Prostate gland (tissue), 2 donors: Measurements from ENCODE around the gene TOMM5. TPM values are rescaled to one million over a fixed set of nuclear protein-coding genes. Genes with fewer than 3 reads are reported as not detected.

ENCODE experiments used
- DNase-seq: peaks from one replicate; pipeline ENCODE4 v3.0.0-alpha.2; 2019; ENCODE audit warnings: low spot score
- H3K27ac ChIP-seq, 2 donors: fragments of 200-600 bp; sonication (generic); 2 replicates each; pipeline ENCODE4 v1.5.1; 2017 to 2019
- H3K27me3 ChIP-seq: fragments of 200-600 bp; sonication (generic); replicated peaks from 2 replicates; pipeline ENCODE4 v1.5.1; 2019; ENCODE audit not compliant: insufficient read depth
- H3K36me3 ChIP-seq, 2 donors: fragments of 200-600 bp; sonication (generic); 1 replicate in 1 of 2; 2 replicates in 1 of 2; pipeline versions ENCODE4 v1.5.1 to v1.8.1; 2017 to 2019
- H3K4me1 ChIP-seq: fragments of 200-600 bp; sonication (generic); replicated peaks from 2 replicates; pipeline ENCODE4 v1.5.1; 2019
- H3K4me3 ChIP-seq, 2 donors: fragments of 200-600 bp; sonication (generic); 2 replicates each; pipeline ENCODE4 v1.5.1; 2017 to 2019
- H3K9me3 ChIP-seq: fragments of 200-600 bp; sonication (generic); 2 replicates; pipeline ENCODE4 v1.5.1; 2017
- CTCF ChIP-seq, 4 experiments: fragments of 200-600 bp in 2 of 4; fragments of 450-650 bp in 2 of 4; sonication (generic) in 2 of 4; IDR thresholded peaks; 1 replicate in 3 of 4; 2 replicates in 1 of 4; pipeline ENCODE4 v1.5.1; 2016 to 2019; ENCODE audit warnings: antibody characterized with exemption in 4 of 4, mild to moderate bottlenecking in 2 of 4, moderate library complexity in 2 of 4
- POLR2A ChIP-seq: fragments of 450-650 bp; IDR thresholded peaks from one replicate; pipeline ENCODE4 v1.6.1; 2016; ENCODE audit warnings: antibody characterized with exemption, mild to moderate bottlenecking
- POLR2AphosphoS5 ChIP-seq: sonication (generic); formaldehyde crosslinking; IDR thresholded peaks from one replicate; pipeline ENCODE4 v1.6.1; 2017; ENCODE audit warnings: antibody characterized with exemption
- WGBS: methylation state at CpG from one replicate; pipeline ENCODE4 v1.1.5; 2018; 5-methylcytosine and 5-hydroxymethylcytosine counted together
- intact Hi-C: fragments of 100-400 bp; cut with DNase I; formaldehyde crosslinking; loops from one replicate; pipeline ENCODE4 v1.14.2; 2022
- total RNA-seq, 2 donors: library from RNA; depleted of rRNA; stranded (reverse); fragments of >200 nt; gene quantifications; one replicate each; pipeline ENCODE4 v1.1.0, GENCODE V29; 2016

Gene TOMM5
- total RNA-seq, 2 donors from 2014 or later = 81.2 to 82.8 TPM

- no peaks in the 10 kb centered on the region for H3K36me3 ChIP-seq
- intact Hi-C loops = no loop called here
- H3K27me3 ChIP-seq = no peaks in the 10 kb centered on the region
- no peak overlapping the region for H3K27ac ChIP-seq
- TF ChIP-seq POLR2AphosphoS5 = no peak
- no peak for TF ChIP-seq CTCF (IDR thresholded peaks at IDR 0.05)
- TF ChIP-seq POLR2A = no peak
- H3K4me1 ChIP-seq = no peaks in the 10 kb centered on the region
- no peaks in the 10 kb centered on the region for H3K9me3 ChIP-seq
- DNase-seq = no peak
- no peak overlapping the region for H3K4me3 ChIP-seq
Measured at GRCh38 chr9:37555786-37556185, 36.6 kb downstream of the TOMM5 start.

- Histone ChIP-seq H3K27me3 (no peaks in the 10 kb centered on the region), H3K4me3 (no peak overlapping the region), H3K27ac (no peak overlapping the region), H3K36me3 (no peaks in the 10 kb centered on the region), H3K4me1 (no peaks in the 10 kb centered on the region), H3K9me3 (no peaks in the 10 kb centered on the region)
- WGBS = 90% methylated on average over 3 of the region's 3 CpGs
- TF ChIP-seq POLR2AphosphoS5 (no peak), CTCF (IDR thresholded peaks at IDR 0.05) (no peak), POLR2A (no peak)
- intact Hi-C loops = no loop called here
- no peak for DNase-seq
Measured at GRCh38 chr9:37554318-37554717, 38.1 kb downstream of the TOMM5 start.

GRCh38 chr9:37551888-37552287, 40.5 kb downstream of the TOMM5 start:
- H3K9me3 ChIP-seq = no peaks in the 10 kb centered on the region
- H3K4me1 ChIP-seq = no peaks in the 10 kb centered on the region
- no peak for TF ChIP-seq POLR2A
- no peak for TF ChIP-seq CTCF (IDR thresholded peaks at IDR 0.05)
- WGBS = 91% methylated on average over 2 of the region's 2 CpGs
- H3K27me3 ChIP-seq = no peaks in the 10 kb centered on the region
- no peak overlapping the region for H3K4me3 ChIP-seq
- intact Hi-C loops = no loop called here
- H3K36me3 ChIP-seq = no peaks in the 10 kb centered on the region
- DNase-seq = no peak
- H3K27ac ChIP-seq = no peak overlapping the region

- intact Hi-C loops = no loop called here
- TF ChIP-seq POLR2A = no peak
- TF ChIP-seq POLR2AphosphoS5 = no peak
- TF ChIP-seq CTCF (IDR thresholded peaks at IDR 0.05) = no peak
- WGBS = 96% methylated on average over 3 of the region's 3 CpGs
- Histone ChIP-seq H3K27me3 (no peaks in the 10 kb centered on the region), H3K36me3 (no peaks in the 10 kb centered on the region), H3K9me3 (no peaks in the 10 kb centered on the region), H3K27ac (no peak overlapping the region), H3K4me3 (no peak overlapping the region), H3K4me1 (no peaks in the 10 kb centered on the region)
- no peak for DNase-seq
Measured at GRCh38 chr9:37551468-37551867, 40.9 kb downstream of the TOMM5 start.

- Histone ChIP-seq H3K9me3 (no peaks in the 10 kb centered on the region), H3K4me3 (no peak overlapping the region), H3K27me3 (no peaks in the 10 kb centered on the region), H3K4me1 (no peaks in the 10 kb centered on the region), H3K27ac (no peak overlapping the region), H3K36me3 (no peaks in the 10 kb centered on the region)
- 53% methylated on average over 1 of the region's 1 CpG for WGBS
- DNase-seq = no peak
- no peak for TF ChIP-seq POLR2A
- TF ChIP-seq CTCF (IDR thresholded peaks at IDR 0.05) = no peak
- TF ChIP-seq POLR2AphosphoS5 = no peak
- intact Hi-C loops = no loop called here
Measured at GRCh38 chr9:37550781-37551180, 41.6 kb downstream of the TOMM5 start.
